Osteoblast (primary cell): Measurements from ENCODE around the gene ZNF576. TPM values are rescaled to one million over a fixed set of nuclear protein-coding genes. Genes with fewer than 3 reads are reported as not detected.

Experiments used
- DNase-seq: peaks from one replicate; pipeline ENCODE4 v3.0.0; 2011; ENCODE audit warnings: low spot score, mixed read lengths; ENCODE audit not compliant: insufficient read length; ENCODE audit errors: missing footprints
- H2AFZ ChIP-seq: 2 replicates; pipeline ENCODE4 v1.6.0; 2011; ENCODE audit warnings: mild to moderate bottlenecking, low read length
- H3K27ac ChIP-seq: 2 replicates; pipeline ENCODE4 v1.5.1; 2011; ENCODE audit warnings: mild to moderate bottlenecking, low read depth, low read length, moderate library complexity
- H3K27me3 ChIP-seq: 2 replicates; pipeline ENCODE4 v1.6.0; 2012; ENCODE audit warnings: mild to moderate bottlenecking, control low read depth, inconsistent platforms, low read length, moderate library complexity; ENCODE audit not compliant: insufficient read depth
- H3K36me3 ChIP-seq: 2 replicates; pipeline ENCODE4 v1.5.1; 2011; ENCODE audit warnings: mild to moderate bottlenecking, low read length, control low read depth, moderate library complexity; ENCODE audit not compliant: insufficient read depth
- H3K4me1 ChIP-seq: 2 replicates; pipeline ENCODE4 v1.5.1; 2011; ENCODE audit warnings: mild to moderate bottlenecking, low read length, control low read depth, moderate library complexity; ENCODE audit not compliant: insufficient read depth
- H3K4me2 ChIP-seq: 2 replicates; pipeline ENCODE4 v1.6.0; 2011; ENCODE audit warnings: mild to moderate bottlenecking, low read length; ENCODE audit not compliant: insufficient read depth
- H3K4me3 ChIP-seq: fragments of 200-600 bp; sonication (generic); 3 replicates; pipeline ENCODE4 v1.5.1; 2012; ENCODE audit warnings: mild to moderate bottlenecking, low read length, inconsistent platforms; ENCODE audit not compliant: insufficient read depth
- H3K79me2 ChIP-seq: 2 replicates; pipeline ENCODE4 v1.6.0; 2012; ENCODE audit warnings: mild to moderate bottlenecking, low read length, control low read depth, inconsistent platforms; ENCODE audit not compliant: insufficient read depth
- H3K9me3 ChIP-seq: 2 replicates; pipeline ENCODE4 v1.5.1; 2011; ENCODE audit warnings: low read depth, low read length, control low read depth
- H4K20me1 ChIP-seq: 2 replicates; pipeline ENCODE4 v1.6.0; 2012; ENCODE audit warnings: mild to moderate bottlenecking, low read length, control low read depth; ENCODE audit not compliant: insufficient read depth
- total RNA-seq: library from RNA; depleted of rRNA; stranded (reverse); fragments of >200 nt; gene quantifications from 2 replicates; pipeline ENCODE4 v1.2.3, GENCODE V29; 2012
- TF ChIP-seq, protein P1 (sequence below): IDR thresholded peaks from 2 replicates; pipeline ENCODE4 v1.5.1; 2011; ENCODE audit warnings: mild to moderate bottlenecking, low read depth, low read length, moderate library complexity; ENCODE audit errors: extremely low read depth

ZNF576 gene
- total RNA-seq, 1 donor: 9.4 TPM

DNA sequence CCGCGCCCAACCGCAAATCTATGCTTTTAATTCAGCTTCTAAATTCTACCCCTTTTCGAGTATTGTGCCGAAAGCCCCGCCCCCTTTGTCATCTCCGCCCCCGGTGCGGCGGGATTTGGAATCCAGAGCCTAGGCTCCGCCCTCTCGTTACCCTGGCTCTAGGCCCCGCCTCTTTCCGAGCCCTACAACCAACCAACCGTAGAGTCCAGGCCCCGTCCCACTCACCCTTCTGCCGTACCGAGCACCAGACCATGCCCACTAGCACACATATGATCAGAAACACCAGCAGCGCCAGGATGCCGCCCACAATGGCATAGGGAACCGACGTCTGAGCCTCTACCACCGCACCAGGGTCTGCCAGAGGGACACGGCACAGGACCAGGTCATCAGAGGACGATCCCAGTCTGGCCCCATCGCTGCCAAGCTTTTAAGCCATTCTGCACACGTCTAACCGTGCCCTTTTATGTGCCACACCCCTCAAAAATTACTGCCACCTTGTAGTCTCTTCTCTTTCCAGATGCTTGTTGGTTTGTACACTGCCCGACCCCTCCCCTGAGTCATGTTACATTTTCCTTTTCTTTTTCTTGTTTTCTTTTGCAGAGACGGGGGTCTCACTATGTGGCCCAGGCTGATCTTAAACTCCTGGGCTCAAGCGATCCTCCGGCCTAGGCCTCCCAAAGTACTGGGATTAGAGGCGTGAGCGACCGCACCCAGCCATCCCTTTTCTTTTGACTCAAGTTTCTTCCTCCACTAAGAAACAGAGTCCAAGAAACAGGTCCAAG lies 27.7 kb downstream of the ZNF576 start:
- Histone ChIP-seq H3K9me3 (no peaks in the 10 kb centered on the region), H3K27ac (no peak overlapping the region), H4K20me1 (no peaks in the 10 kb centered on the region), H3K4me1 (peaks cover 3% of the 10 kb centered on the region), H3K4me2 (no peak overlapping the region), H2AFZ (no peak overlapping the region), H3K27me3 (no peaks in the 10 kb centered on the region), H3K79me2 (peaks cover 2% of the 10 kb centered on the region), H3K4me3 (no peak overlapping the region), H3K36me3 (no peaks in the 10 kb centered on the region)
- TF ChIP-seq, protein P1, sequence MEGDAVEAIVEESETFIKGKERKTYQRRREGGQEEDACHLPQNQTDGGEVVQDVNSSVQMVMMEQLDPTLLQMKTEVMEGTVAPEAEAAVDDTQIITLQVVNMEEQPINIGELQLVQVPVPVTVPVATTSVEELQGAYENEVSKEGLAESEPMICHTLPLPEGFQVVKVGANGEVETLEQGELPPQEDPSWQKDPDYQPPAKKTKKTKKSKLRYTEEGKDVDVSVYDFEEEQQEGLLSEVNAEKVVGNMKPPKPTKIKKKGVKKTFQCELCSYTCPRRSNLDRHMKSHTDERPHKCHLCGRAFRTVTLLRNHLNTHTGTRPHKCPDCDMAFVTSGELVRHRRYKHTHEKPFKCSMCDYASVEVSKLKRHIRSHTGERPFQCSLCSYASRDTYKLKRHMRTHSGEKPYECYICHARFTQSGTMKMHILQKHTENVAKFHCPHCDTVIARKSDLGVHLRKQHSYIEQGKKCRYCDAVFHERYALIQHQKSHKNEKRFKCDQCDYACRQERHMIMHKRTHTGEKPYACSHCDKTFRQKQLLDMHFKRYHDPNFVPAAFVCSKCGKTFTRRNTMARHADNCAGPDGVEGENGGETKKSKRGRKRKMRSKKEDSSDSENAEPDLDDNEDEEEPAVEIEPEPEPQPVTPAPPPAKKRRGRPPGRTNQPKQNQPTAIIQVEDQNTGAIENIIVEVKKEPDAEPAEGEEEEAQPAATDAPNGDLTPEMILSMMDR: no peak
- peak; percentile 4 for DNase-seq

DNA sequence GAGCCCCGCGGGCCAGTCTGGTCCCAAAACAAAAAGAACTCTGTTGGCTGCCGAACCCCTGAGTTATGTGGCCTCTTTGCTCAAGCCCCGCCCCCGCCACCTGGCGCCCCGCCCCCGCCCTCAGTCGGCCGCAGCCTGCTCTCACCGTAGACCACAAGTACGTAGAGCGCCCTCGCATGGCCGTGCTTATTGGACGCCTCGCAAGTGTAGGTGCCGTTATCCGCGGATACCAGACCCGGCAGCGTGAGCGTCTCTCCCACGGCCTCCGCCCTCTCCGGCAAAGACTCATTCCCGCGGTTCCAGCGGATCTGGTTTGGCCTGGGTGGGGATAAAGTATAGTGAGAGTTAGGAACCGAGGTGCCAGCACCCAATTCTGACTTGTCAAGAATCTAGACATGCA lies 28.5 kb downstream of the ZNF576 start:
- TF ChIP-seq, protein P1: no peak
- Histone ChIP-seq H3K4me1 (peaks cover 3% of the 10 kb centered on the region), H3K27ac (no peak overlapping the region), H3K27me3 (no peaks in the 10 kb centered on the region), H3K9me3 (no peaks in the 10 kb centered on the region), H3K4me3 (no peak overlapping the region), H2AFZ (no peak overlapping the region), H4K20me1 (no peaks in the 10 kb centered on the region), H3K79me2 (no peaks in the 10 kb centered on the region), H3K36me3 (no peaks in the 10 kb centered on the region), H3K4me2 (no peak overlapping the region)
- DNase-seq: peak; percentile 84

DNA sequence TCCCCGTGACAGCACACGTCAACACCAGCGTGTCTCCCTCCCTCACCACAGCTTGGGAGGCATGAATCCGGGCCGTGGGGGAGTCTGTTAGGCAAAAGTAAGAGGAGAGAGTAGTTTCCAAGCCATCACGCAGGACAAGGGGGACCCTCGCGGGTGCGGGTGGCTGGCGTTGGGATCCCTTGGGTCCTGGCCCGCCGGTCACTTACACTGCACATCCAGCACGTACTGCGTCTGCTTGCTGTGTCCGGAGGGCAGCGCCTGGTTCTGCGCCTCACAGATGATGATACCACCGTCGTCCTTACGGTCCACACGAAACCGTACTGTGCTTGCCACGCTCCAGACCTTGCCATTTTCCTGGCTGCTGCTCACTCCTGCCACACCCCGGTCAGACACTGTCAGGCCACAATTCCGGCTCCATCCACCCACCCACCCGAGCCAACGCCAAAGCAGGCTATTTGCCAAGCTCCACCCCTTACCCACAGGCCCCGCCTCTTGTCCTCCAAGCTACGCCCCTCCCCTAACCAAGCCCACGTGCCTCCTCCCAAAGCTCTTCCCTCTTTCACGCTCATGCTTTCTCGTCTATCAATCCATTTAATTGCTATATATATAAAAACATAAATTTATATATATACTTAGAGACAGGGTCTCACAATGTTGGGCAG lies 29.7 kb downstream of the ZNF576 start:
- peak; percentile 62 for DNase-seq

DNA sequence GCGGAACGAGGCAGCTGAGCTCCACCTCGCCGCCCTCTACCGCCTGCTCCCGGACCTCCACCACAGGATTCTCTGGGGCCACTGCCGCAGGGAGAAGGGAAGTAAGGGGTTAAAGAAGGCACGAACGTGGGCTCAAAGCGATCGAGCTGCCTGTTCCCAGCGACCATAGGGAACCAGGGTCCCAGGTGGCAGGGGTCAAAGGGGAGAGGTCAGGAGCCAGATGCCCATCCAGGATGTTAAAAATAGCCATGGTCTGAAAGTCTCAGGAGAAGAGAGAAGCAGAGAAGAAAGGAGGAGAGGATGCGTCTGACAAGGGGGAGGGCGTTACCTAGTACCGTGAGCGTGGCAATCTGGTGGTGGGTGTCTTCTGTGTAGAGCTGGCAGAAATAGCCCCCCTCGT lies 30.4 kb downstream of the ZNF576 start:
- Histone ChIP-seq H4K20me1 (no peaks in the 10 kb centered on the region), H3K4me2 (no peak overlapping the region), H3K27ac (no peak overlapping the region), H3K4me1 (no peaks in the 10 kb centered on the region), H3K27me3 (no peaks in the 10 kb centered on the region), H2AFZ (no peak overlapping the region), H3K36me3 (no peaks in the 10 kb centered on the region), H3K4me3 (no peak overlapping the region), H3K9me3 (no peaks in the 10 kb centered on the region), H3K79me2 (no peaks in the 10 kb centered on the region)
- DNase-seq: peak; percentile 22
- TF ChIP-seq, protein P1: no peak

More for the DNA sequence above, 29.7 kb downstream of the ZNF576 start:
- Histone ChIP-seq H3K4me3 (no peak overlapping the region), H4K20me1 (no peaks in the 10 kb centered on the region), H3K27me3 (no peaks in the 10 kb centered on the region), H3K36me3 (no peaks in the 10 kb centered on the region), H3K4me2 (no peak overlapping the region), H3K9me3 (no peaks in the 10 kb centered on the region), H3K4me1 (no peaks in the 10 kb centered on the region), H3K79me2 (no peaks in the 10 kb centered on the region), H3K27ac (no peak overlapping the region), H2AFZ (no peak overlapping the region)
- TF ChIP-seq, protein P1: no peak
